DMS53 (cell line): ENCODE measurements around the gene LDLR.

Experiments
- DNase-seq: peaks from one replicate; lab custom pipeline; 2025; lab: John Stamatoyannopoulos, UW

LDLR gene

DNA sequence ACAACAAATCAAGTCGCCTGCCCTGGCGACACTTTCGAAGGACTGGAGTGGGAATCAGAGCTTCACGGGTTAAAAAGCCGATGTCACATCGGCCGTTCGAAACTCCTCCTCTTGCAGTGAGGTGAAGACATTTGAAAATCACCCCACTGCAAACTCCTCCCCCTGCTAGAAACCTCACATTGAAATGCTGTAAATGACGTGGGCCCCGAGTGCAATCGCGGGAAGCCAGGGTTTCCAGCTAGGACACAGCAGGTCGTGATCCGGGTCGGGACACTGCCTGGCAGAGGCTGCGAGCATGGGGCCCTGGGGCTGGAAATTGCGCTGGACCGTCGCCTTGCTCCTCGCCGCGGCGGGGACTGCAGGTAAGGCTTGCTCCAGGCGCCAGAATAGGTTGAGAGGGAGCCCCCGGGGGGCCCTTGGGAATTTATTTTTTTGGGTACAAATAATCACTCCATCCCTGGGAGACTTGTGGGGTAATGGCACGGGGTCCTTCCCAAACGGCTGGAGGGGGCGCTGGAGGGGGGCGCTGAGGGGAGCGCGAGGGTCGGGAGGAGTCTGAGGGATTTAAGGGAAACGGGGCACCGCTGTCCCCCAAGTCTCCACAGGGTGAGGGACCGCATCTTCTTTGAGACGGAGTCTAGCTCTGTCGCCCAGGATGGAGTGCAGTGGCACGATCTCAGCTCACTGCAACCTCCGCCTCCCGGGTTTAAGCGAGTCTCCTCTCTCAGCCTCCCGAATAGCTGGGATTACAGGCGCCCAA is at the start of gene LDLR:
TSS of gene LDLR (plus strand) at position 210 of the 760 bp plus-strand sequence. CDS start at position 296, 86 bp downstream.
- DNase-seq = peak; percentile 96

DNA sequence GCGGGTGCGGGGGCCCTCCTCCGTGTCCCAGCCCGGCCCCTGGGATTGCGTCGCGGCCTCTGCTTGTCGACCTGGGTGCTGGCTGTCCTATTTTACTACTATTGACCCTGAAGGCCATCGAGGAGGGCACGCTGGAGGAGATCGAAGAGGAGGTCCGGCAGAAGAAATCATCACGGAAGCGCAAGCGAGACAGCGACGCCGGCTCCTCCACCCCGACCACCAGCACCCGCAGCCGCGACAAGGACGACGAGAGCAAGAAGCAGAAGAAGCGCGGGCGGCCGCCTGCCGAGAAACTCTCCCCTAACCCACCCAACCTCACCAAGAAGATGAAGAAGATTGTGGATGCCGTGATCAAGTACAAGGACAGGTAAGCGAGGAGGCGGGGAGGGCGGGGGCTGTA is 48.1 kb upstream of the LDLR start:
- no peak for DNase-seq

DNA sequence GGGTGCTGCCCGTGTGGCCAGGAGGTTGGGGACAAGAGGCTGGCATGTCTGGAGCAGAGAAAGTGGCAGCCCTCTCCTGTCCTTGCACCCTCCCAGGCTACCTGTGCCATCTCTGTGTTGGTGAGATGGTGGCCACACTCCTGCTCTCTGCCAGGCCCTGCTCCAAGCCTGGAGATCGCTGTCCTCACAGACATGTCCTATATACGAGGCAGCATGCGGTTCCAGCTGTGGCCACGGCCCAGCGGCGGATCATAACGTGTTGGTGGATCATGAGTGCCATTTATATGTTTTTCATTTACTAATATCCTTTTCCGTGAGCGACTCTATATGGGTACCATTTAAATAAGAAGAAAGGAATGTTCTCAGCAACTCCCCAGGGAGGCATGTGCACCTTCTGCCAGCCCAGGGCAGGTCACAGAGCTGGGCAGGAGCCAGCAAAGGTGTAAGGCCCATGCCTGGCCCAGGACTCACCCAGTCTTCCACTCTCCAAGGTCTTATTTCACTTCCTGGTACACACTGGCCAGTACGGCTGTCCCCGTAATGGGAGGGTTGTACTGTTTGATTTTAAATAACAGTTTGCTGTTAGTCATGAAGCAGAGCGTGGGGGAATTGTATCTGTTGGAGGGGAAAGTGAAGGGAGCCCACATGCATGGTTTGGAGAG is 47.2 kb upstream of the LDLR start:
- DNase-seq = no peak

DNA sequence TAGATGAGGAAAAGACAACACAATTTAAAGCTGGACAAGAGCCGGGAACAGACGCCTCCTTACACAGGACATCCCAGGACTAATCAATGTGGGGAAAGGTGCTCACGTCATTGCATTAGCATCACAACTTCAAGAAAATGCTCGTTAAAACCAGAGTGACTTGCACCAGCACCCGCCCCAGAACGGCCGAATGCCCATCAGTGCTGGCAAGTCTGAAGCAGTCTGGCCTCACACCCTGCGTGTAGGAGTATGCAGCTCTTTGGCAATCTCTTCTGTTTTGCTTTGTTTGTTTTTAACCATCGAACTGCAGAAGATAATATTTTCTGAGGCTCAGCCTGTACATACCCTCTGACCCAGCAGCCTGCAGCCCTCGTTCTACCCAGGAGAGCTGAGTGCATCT is 44.8 kb upstream of the LDLR start:
- no peak for DNase-seq

DNA sequence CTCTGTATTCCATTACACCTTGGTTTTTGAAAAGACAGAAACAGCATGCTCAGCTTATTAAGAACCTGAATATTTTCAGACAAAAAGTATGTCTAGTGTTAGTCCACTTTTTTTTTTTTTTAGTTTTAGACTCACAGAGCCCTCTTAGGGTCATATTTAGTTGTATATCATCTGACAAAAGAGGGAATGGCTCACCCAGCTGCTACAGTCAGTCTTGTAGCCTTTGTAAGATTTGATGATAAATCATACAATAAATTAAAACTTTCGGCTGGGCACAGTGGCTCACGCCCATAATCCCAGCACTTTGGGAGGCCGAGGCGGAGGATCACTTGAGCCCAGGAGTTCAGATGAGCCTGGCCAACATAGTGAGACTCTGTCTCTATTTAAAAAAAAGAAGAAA is 43.7 kb upstream of the LDLR start:
- DNase-seq = no peak

DNA sequence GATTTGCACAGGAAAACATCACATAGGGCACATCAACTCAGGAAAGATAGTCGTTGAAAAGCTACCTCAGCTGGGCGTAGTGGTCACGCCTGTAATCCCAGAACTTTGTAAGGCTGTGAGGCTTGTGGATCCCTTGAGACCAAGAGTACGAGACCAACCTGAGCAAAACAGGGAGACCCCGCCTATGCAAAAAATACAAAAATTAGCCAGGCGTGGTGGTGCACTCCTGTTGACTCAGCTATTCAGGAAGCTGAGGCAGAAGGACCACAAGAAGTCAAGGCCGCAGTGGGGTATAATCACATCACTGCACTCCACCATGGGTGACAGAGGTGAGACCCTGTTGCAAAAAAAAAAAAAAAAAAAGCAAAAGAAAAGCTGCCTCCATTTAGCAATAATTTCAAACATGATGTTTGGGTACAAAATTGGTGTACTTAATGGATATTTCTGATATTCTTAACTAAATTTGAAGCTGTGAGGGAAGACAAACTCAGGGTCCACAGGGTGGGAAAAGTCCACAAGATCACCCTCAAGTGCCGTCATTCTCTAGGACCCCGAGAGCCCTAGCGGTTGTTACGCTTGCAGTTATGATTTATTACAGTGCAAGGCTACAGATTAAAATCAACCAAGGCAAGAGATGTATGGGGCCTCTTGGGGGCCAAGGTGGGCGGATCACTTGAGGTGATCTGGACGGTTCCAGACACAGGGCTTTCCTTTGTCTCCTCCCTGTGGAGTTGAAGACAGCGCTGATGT is 42.5 kb upstream of the LDLR start:
- no peak for DNase-seq

DNA sequence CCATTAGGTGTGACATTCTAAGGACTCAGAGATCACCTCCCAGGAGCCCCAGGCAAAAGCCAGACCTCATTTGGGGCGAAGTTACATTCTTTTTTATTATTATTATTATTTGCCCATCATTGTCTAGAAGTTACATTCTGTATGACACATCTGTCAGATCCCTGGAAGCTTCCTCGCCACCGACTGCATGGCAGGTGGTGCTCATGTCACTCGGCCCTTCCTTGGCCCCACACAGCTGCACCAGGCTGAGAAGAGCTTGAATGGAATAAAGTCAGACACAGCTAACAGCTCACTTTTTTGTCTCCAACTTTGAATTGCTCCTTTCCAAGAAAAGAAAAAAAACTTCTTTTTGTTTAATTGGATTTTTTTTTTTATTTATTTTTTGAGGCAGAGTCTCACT is 41.4 kb upstream of the LDLR start:
- DNase-seq = no peak

DNA sequence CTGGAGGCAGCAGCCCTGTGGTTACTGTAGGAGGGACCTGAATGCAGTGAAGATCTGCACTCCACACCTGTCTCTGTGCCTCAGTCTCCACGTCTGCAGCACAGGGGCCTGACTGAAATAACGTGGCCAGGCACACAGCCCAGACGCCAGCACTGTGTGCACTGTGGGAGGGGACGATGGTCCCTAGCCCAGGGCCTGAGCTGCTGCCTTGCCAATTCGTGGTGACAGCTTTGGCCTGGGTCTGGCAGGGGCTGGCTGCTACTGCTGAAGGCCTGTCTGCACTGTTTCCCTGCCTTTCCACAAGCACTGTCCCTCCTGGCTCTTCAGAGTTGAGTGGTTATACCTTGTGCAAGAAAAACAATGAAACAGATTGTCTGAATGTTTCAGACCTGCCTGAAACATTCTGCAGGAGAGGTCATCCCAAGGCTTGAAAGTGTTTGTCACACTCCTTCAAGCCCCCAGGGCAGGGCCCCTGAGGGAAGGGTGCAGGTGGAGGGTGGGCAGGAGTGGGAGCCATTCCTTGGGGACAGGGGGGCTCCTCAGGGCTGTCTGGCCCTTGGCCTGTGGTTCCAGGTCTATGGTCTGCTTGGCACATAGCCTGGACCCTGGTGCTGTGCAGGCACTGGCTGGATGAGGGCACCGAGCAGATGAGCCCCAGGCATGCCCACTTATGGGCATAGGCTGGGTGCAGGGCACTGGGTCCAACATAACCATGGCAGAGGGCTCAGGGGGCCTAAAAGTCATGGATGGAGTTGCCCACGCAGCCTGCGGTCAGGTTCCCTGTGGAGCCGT is 38.7 kb upstream of the LDLR start:
- no peak for DNase-seq

DNA sequence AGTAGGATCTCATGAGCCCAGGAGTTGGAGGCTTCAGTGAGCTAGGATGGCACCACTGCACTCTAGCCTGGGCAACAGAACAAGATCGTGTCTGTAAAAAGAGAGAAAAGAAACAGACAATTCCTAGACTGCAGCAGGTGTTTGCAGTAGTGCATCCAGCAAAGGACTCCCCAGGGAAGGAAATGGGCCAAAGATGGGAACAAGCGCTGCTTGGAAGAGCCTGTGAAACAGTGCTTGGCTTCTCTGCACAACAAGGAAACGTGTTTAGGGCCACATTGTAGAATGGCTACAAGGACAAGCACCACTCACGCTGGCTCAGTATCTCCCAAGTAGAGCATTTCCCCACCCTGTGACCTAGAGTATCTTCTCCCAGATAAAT is 35.5 kb upstream of the LDLR start:
- DNase-seq = no peak

DNA sequence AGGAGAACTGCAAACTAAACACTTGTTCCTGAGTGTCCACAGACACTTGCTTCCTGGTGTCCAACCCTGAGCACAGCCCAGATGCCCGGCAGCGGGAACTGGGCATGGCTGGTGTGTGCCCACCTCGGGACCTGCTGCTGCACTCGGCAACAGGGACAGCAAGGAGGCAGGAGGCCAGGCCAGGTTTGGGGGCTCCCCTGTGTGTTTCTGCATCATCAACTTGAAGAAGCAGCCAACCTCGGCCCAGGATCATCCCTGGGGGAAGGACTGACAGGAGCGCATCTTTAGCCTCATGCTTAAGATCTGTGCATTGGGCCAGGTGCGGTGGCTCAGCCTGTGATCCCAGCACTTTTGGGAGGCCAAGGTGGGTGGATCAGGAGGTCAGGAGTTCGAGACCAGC is 35.1 kb upstream of the LDLR start:
- no peak for DNase-seq

DNA sequence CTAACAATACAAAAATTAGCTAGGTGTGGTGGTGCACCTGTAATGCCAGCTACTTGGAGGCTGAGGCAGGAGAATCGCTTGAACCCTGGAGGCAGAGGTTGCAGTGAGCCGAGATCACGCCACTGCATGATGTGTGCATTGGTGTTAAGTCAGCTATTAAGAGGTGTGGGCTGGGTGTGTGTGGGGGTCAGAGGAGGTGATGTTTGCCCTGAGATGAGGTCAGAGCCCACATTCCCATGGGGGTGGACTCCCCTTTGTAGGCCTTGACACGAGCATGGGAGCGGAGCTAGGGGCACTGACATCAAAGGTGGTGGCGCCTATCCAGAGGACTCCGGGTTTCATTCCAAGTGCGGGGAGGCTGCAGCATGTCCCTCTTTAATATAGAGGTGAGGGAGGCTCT is 34.6 kb upstream of the LDLR start:
- no peak for DNase-seq

DNA sequence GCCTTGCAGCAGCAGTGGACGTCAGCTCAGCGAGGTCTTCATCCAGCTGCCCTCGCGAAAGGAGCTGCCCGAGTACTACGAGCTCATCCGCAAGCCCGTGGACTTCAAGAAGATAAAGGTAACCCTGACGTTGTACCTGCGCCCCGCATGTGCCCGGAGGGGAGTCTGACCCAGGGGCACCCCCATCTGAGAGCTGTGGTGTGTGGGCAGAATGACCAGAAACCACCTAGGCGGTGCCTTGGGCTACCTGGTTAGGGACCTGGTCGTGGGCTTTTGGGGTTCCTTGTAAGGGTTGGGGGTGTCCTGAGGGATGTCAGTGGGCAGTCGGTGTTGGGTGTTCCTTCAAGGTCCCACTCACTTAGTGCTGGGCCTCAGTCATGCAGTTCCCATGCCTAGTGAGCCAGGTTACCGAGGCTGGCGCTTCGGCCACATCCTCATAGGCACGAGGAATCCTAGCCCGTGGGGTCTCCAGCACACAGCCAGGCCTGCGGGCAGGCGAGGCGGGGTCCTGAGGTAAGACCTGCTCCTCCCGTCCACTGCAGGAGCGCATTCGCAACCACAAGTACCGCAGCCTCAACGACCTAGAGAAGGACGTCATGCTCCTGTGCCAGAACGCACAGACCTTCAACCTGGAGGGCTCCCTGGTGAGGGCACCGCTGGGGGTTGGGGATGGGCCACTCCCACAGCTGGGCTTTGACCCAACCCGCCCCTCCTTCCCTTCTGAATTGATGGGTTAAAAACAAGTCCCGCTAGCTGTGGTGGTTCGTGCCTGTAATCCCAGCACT is 30.8 kb upstream of the LDLR start:
- DNase-seq = no peak

DNA sequence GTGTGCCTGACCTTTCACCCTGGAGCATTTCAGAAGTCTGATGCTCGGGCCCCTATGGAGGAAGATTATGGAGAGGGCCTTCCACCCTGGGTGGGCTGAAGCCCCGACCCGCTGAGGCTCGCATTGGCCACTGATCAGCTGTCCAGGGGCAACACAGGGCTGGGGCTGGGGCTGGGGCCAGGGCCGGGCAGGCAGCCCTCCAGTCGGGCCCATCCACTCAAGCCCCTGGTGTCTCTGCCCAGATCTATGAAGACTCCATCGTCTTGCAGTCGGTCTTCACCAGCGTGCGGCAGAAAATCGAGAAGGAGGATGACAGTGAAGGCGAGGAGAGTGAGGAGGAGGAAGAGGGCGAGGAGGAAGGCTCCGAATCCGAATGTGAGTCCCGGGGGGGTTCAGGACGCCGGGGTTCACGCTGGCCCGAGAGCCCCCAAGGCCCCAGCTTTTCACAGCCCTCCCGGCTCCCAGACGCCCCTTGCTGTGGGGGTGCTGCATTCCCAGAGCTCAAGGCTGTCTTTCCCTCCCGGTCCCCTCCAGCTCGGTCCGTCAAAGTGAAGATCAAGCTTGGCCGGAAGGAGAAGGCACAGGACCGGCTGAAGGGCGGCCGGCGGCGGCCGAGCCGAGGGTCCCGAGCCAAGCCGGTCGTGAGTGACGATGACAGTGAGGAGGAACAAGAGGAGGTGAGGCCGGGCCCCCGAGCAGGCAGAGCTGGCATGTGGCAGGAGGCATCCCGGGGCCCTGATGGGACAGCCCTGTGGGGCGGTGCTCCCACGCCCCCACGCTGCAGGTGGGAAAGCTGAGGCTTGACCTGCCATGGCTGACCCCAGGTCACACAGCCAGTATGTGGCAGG is 29.5 kb upstream of the LDLR start:
- no peak for DNase-seq

DNA sequence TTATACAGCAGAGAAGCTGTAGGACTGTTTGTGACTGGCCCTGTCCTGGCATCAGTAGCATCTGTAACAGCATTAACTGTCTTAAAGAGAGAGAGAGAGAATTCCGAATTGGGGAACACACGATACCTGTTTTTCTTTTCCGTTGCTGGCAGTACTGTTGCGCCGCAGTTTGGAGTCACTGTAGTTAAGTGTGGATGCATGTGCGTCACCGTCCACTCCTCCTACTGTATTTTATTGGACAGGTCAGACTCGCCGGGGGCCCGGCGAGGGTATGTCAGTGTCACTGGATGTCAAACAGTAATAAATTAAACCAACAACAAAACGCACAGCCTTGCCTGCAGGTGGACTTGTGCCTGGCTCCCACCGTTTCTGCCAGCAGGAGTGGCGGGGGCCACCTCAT is 27.3 kb upstream of the LDLR start:
- DNase-seq = no peak

DNA sequence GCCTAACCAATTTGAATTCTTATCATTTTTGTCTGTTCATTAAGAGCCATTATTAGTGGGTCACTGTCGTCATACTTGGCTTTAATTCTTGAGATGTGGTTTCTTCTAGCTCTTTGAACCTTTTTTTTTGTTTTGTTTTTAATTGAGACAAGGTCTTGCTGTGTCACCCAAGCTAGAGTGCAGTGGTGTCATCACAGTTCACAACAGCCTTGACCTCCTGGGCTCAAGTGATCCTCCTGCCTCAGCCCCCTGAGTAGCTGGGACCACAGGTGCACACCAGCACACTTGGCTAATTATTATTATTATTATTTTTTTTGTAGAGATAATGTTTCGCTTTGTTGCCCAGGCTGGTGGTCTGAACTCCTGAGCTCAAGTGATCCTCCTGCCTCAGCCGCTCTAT is 25.8 kb upstream of the LDLR start:
- DNase-seq = no peak

DNA sequence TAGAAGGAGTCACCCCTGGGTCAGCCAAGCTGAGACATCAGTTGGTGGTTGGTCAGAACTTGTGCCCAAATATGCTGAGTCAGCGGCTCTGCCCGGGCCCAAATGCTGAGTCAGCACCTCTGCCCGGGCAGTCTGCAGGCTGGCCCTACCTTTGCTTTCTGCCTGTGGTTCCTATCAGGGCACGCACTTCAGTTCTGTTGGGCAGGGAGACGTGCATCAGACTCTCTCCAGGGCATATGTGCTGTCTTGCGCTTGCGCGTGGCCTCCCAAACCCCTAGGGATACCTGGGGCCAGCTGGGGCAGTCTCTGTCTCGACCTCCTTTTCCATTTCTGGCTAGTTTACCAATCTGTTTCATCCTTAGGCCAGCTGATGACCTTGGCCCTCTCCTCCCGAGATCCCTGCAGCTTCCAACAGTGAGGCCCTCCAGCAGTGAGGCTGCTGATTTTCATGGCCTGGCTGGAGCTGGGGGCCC is 24.4 kb upstream of the LDLR start:
- DNase-seq = no peak

DNA sequence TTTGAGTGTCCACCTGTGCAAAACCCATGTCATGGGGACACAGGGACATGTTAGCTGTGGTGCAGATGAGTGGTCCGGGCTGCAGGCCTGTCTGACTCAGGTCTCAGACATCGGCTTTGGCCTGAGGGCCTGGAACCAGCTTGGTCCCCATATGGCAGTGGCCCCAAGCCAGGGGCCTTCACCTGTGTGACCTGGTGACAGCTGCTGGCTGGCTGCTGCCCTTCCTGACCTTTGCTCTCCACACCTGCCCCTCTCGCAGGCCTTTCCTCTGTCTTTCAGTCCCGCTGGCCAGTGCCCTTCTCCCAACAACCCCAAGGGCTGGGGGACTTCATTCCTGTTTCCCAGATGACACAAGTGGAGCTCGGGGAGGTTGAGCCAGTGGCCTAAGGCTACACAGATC is 22.9 kb upstream of the LDLR start:
- no peak for DNase-seq

DNA sequence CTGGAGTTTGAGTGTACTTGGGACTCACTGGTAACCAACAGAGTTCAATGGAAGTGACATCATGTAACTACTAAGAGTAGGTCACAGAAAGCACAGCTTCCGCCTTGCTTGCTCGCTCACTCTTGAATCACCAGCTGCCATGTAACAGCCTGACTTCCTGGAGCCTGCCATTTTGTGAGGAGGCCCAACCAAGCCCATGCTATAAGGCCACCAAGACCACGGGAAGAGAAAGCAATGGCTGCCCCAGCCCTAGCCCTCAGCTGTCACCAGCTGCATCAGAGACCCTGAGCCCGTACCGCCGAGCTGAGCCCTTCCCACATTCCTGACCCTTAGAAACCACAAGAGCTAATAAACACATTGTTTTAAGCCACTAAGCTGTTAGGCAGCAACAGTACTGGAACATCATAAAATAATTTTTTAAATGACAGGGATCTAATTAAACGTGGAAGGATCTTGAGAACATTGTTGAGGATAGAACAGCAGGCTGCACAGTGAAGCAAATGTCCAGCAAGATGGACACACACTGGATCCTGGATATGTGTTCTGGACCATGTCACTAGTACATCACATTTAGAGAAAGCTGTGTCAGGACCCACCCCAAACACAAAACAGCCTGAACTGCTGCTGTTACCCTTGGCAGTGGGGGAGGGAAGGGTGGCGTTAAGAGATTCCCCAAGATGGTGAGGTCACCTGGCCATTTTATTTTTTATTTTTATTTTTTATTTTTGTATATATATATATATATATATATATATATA is 21.7 kb upstream of the LDLR start:
- DNase-seq = no peak

DNA sequence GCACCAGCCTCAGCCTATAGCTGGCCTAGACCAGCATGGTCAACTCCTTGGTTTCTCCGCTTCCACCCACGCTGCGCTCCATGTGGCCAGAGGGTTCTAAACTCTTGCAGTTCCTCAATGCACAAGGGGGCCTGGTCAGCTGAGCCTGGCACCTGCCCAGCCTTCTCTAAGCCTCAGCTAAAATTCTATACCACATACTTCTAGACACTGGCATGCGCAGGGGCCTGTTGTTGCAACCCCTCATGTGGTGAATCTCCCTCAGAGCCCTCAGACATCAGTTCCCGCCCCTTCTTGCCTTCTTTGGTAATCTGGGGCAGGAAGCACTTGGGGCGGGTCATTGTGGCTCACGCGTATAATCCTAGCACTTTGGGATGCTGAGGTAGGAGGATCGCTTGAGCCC is 19.7 kb upstream of the LDLR start:
- DNase-seq = no peak

DNA sequence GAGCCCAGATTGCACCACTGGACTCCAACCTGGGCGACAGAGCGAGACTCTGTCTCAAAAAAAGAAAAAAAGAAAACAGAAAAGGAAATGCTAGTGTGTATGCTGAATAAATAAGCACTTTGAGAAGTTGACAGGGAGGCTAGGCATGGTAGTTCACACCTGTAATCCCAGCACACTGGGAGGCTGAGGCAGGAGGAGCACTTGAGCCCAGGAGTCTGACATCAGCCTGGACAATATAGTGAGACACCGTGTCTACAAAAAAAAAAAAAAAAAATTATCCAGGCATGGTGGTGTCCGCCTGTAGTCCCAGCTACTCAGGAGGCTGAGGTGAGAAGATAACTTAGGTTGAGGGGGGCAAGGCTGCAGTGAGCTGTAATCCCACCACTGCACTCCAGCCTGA is 19.1 kb upstream of the LDLR start:
- DNase-seq = no peak
